HEK293T (cell line): ENCODE data around the gene TRPV3.

Experiments used
- CTCF ChIA-PET: fragments of 350-600 bp; formaldehyde crosslinking; extraction: SDS; loops from one replicate; lab custom pipeline; 2021; ENCODE audit warnings: antibody characterized with exemption, inconsistent platforms; lab: Yijun Ruan, JAX
- POLR2A ChIA-PET: fragments of 350-600 bp; formaldehyde crosslinking; extraction: SDS; loops from one replicate; lab custom pipeline; 2020; ENCODE audit warnings: antibody characterized with exemption, inconsistent platforms; lab: Yijun Ruan, JAX
- DNase-seq: peaks from one replicate; pipeline ENCODE4 v3.0.0; 2012; ENCODE audit warnings: mixed read lengths; ENCODE audit errors: extremely low spot score
- ARNT ChIP-seq: fragments of 450-650 bp; IDR thresholded peaks from 2 replicates; pipeline ENCODE4 v1.6.1; 2017; ENCODE audit warnings: mild to moderate bottlenecking
- BHLHE40 ChIP-seq: fragments of 450-650 bp; IDR thresholded peaks from 2 replicates; pipeline ENCODE4 v1.6.1; 2016; ENCODE audit warnings: mild to moderate bottlenecking, moderate library complexity, borderline replicate concordance
- CTBP1 ChIP-seq: fragments of 450-650 bp; IDR thresholded peaks from 2 replicates; pipeline ENCODE4 v1.6.1; 2016; ENCODE audit warnings: borderline replicate concordance
- ELF4 ChIP-seq: fragments of 450-650 bp; IDR thresholded peaks from 2 replicates; pipeline ENCODE4 v1.6.1; 2017; ENCODE audit warnings: antibody characterized with exemption
- FOXA1 ChIP-seq: fragments of 450-650 bp; IDR thresholded peaks from 2 replicates; pipeline ENCODE4 v1.6.1; 2016; ENCODE audit warnings: mild to moderate bottlenecking
- FOXK2 ChIP-seq: fragments of 450-650 bp; IDR thresholded peaks from 2 replicates; pipeline ENCODE4 v1.6.1; 2016; ENCODE audit warnings: mild to moderate bottlenecking
- FOXM1 ChIP-seq: fragments of 450-650 bp; IDR thresholded peaks from 2 replicates; pipeline ENCODE4 v1.6.1; 2017; ENCODE audit warnings: mild to moderate bottlenecking, borderline replicate concordance
- HDGF ChIP-seq: fragments of 450-650 bp; IDR thresholded peaks from 2 replicates; pipeline ENCODE4 v1.6.1; 2017; ENCODE audit warnings: antibody characterized with exemption, borderline replicate concordance
- L3MBTL2 ChIP-seq: fragments of 450-650 bp; conservative IDR thresholded peaks from 2 replicates; pipeline ENCODE4 v1.6.1; 2016; ENCODE audit warnings: mild to moderate bottlenecking
- LEF1 ChIP-seq: fragments of 450-650 bp; IDR thresholded peaks from 2 replicates; pipeline ENCODE4 v1.6.1; 2017; ENCODE audit warnings: mild to moderate bottlenecking, borderline replicate concordance
- NFRKB ChIP-seq: fragments of 450-650 bp; IDR thresholded peaks from 2 replicates; pipeline ENCODE4 v1.6.1; 2016; ENCODE audit warnings: mild to moderate bottlenecking, moderate library complexity
- SP1 ChIP-seq: fragments of 450-650 bp; IDR thresholded peaks from 2 replicates; pipeline ENCODE4 v1.6.1; 2017
- SUZ12 ChIP-seq: fragments of 450-650 bp; IDR thresholded peaks from 2 replicates; pipeline ENCODE4 v1.6.1; 2016; ENCODE audit warnings: mild to moderate bottlenecking
- TARDBP ChIP-seq: fragments of 450-650 bp; IDR thresholded peaks from 2 replicates; pipeline ENCODE4 v1.6.1; 2016
- ZNF384 ChIP-seq: fragments of 450-650 bp; IDR thresholded peaks from 2 replicates; pipeline ENCODE4 v1.6.1; 2016
- TF ChIP-seq, protein P1 (sequence below): fragments of 450-650 bp; IDR thresholded peaks from 2 replicates; pipeline ENCODE4 v1.6.1; 2016

Gene TRPV3

DNA sequence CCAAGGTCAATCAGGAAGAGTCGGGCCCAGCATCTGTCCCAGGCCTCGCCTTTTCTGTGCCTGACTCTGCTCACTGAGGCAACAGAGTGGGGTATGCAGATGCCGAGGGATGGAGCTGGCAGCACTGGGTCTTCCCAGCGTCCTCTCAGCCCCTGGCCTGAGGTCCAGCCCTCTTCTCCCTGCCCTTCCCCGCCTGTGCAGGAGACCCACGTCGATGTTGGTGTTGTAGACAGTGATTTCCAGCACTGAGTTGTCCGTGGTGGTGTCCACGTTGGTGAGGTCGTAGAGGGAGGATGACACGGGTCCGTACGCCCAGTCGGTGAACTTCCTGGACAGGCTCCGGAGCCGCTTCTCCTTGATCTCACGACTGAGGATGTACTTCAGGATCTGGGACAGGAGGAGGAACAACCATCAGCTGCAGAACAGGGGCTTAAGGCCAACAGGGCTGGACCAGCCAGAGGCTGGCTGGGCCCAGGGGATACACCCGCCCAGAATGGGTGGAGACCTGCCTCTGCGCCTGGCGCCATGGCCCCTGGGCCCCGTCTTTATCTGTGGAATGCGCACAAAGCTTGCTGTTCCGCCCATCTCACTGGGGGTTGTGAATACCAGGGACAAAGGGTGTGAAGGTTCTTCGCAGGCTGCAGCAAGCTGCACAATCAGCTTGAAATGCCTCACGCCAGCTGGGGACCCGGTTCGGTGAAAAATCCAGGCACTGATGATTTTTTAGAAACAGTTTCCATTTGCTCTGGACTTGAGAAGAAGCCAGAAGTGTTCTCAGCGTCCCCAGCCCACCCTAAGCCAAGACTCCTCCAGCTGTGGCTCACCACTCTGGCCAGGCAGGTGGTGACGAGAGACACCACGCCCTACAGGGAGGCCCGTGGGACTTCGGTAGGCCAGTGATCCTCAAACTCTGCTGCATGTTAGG lies 27.5 kb downstream of the TRPV3 start:
- ChIA-PET CTCF (no interaction called here), POLR2A (no interaction called here)
- no peak for DNase-seq
- TF ChIP-seq ARNT = no peak
- TF ChIP-seq, protein P1, sequence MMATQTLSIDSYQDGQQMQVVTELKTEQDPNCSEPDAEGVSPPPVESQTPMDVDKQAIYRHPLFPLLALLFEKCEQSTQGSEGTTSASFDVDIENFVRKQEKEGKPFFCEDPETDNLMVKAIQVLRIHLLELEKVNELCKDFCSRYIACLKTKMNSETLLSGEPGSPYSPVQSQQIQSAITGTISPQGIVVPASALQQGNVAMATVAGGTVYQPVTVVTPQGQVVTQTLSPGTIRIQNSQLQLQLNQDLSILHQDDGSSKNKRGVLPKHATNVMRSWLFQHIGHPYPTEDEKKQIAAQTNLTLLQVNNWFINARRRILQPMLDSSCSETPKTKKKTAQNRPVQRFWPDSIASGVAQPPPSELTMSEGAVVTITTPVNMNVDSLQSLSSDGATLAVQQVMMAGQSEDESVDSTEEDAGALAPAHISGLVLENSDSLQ = no peak
- no peak for TF ChIP-seq SP1

DNA sequence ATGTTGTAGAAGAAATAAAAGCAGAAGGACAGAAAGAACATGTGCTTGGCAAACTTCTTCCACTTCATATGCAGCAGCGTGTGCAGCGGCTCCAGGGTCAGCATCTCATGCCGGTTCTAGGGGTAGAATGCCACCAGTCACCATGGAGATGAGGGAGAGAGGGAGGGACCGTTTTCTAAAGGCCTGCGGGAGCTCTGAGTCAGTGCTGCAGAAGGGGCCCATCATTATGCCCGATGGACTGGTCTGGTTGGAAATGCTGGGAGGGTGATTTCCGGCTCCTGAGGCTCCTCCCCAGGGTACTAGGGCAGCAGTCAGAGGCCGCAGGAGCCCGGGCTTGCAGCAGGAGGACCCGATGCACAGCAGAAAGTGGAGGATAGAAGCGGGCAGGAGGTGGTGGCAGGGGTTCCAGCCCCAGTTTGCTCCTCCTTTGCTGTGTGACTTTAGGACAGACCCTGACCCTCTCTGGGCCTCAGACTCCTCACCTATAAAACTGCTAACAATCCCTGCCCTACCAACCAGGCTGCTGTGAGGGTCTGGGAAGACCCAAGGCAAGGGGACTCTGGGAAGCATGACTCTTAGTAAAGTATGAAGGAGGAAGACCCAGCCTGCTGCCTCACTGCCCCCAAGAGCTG lies 28.6 kb downstream of the TRPV3 start:
- POLR2A ChIA-PET = no interaction called here
- TF ChIP-seq FOXM1 = no peak
- TF ChIP-seq FOXK2 = no peak
- TF ChIP-seq HDGF = no peak
- no peak for TF ChIP-seq SP1
- TF ChIP-seq, protein P1 = no peak
- TF ChIP-seq TARDBP = no peak
- TF ChIP-seq CTBP1 = no peak
- TF ChIP-seq SUZ12 = no peak
- TF ChIP-seq FOXA1 = no peak
- no peak for TF ChIP-seq ZNF384
- TF ChIP-seq LEF1 = no peak
- no peak for TF ChIP-seq ELF4
- CTCF ChIA-PET = no interaction called here
- DNase-seq = no peak

DNA sequence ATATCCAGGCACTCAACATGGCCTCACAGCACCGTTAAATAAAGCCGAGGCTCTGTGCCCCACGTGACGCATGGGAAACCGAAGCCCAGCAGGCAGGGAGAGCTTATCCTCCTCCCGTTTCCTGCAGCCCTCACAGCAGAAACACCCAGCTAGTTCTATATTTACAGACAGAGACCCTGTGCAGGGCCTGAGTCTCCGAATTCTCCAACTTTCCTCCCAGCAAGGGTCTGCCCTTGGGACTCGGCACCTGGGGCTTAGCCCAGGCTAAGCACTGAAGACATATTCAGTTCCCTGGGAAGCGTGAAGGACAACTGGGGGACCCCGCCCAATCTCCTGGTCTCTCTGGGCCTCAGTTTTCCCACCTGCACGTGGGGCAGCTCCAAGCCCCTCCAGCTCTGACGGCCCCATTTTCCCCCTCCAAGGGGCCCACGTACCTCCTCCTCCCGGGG lies 29.2 kb downstream of the TRPV3 start:
- ChIA-PET POLR2A (no interaction called here), CTCF (no interaction called here)
- DNase-seq = no peak
- no peak for TF ChIP-seq CTBP1
- TF ChIP-seq, protein P1 = no peak
- TF ChIP-seq ARNT = no peak
- no peak for TF ChIP-seq LEF1

DNA sequence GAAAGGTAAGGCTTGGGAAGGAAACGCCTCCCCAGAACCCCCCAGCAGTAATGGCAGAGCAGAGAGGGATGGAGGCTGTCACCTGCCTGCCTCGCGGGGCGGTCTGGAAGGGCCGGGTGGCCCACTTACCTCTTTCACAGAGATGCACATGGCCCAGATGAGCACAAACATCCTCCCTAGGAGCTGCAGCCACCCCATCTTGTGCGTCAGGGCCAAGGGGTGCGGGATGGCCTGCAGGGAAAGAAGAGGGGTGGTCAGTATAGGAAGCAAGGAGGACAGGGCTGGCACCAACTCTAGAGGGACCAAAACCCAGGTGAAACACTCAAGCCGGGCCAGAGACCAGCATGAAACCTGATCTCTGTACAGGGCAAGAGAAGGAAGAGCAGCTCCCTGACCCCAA lies 29.7 kb downstream of the TRPV3 start:
- ChIA-PET POLR2A (no interaction called here), CTCF (no interaction called here)
- no peak for TF ChIP-seq FOXM1
- no peak for TF ChIP-seq HDGF
- DNase-seq = no peak

DNA sequence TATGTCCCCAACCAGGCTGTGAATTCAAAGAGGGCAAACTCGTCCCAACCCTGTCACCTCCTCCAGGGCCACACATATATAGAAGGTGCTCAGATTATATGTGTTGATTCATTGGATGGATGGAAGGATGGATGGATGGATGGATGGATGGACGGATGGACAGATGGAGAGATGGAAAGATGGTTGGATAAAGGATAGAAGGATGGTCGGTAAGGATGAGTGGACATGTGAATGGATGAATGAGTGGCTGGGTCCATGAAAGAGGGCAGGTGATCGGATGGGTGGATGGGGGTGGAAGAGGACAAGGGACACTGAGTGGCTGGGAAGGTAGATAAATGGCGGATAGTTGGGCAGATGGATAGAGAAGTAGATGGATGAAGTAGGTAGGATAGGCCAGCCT lies 30.1 kb downstream of the TRPV3 start:
- ChIA-PET CTCF (no interaction called here), POLR2A (no interaction called here)

DNA sequence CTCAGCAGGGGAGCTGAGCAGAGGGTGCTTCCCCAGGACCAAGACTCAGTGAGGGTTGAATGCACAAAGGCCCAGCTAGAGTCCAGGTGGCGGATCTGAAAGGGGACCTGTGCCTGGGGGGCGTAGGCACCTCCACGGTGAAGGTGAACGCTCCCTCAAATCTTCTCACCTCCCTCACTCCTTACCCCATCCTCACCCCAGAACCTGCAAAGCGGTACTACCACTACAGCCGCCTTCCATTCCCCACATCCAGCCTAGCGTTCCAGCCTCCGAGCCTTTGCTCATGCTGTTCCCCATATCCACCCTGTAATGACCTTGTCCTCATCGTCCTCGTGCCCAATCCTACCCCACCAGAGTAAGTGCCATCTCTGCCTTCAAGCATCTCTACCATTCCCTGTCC lies 30.6 kb downstream of the TRPV3 start:
- ChIA-PET POLR2A (no interaction called here), CTCF (no interaction called here)
- TF ChIP-seq, protein P1 = no peak
- TF ChIP-seq L3MBTL2 (no peak), FOXK2 (no peak), BHLHE40 (no peak), SUZ12 (no peak), ELF4 (no peak), CTBP1 (no peak), SP1 (no peak), ARNT (no peak), HDGF (no peak), NFRKB (no peak), FOXA1 (no peak), LEF1 (no peak), TARDBP (no peak), ZNF384 (no peak), FOXM1 (no peak)
- no peak for DNase-seq

More for the DNA sequence above, 30.1 kb downstream of the TRPV3 start:
- TF ChIP-seq L3MBTL2 (no peak), TARDBP (no peak), FOXM1 (no peak), ZNF384 (no peak), HDGF (no peak)
- no peak for DNase-seq
